ENCODE results near the gene NKTR.

NKTR gene

DNA sequence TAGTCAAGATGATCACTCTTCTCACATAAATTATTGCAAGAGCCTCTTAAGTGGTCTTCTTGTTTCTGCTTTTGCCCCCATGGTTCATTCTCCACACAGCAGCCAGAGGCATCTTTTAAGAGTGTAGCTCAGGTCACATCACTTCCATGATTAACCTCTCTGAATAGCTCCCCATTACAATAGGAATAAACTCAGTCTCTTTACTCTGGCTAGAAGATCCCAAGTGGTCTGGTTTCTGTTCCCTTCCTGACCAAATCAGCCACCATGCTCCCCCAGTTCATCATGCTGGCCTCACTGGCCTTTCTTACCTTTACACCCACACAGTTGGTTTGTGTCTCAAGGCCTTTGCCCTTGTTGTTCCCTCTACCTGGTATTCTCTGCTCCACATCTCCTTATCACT, 93.9 kb downstream of the NKTR start:
- no peak for DNase-seq (ENCODE audit: low spot score)

- DNase-seq (ENCODE audit: low spot score): no peak
Observed at GRCh38 chr3:42696356-42697288, 96.1 kb downstream of the NKTR start.

GRCh38 chr3:42697289-42698051, 97.0 kb downstream of the NKTR start:
- DNase-seq (ENCODE audit: low spot score): no peak

All from pons (tissue), 1 donor.